HG03378 (cell line): Measurements from ENCODE around the gene ATP9A.
"Not testable (repeated sequence)": the region's sequence is repeated elsewhere in the genome, so short reads cannot be mapped to it uniquely, and the experiment has no call there.

Experiments used
- ATAC-seq: cut with Tn5 transposase; IDR thresholded peaks from one replicate; pipeline ENCODE4 v1.9.1; 2021; ENCODE audit warnings: mild to moderate bottlenecking, moderate library complexity; ENCODE audit not compliant: unreplicated experiment

Gene ATP9A

GRCh38 chr20:51697096-51697826, 70.9 kb downstream of the ATP9A start:
- ATAC-seq = no peak

DNA sequence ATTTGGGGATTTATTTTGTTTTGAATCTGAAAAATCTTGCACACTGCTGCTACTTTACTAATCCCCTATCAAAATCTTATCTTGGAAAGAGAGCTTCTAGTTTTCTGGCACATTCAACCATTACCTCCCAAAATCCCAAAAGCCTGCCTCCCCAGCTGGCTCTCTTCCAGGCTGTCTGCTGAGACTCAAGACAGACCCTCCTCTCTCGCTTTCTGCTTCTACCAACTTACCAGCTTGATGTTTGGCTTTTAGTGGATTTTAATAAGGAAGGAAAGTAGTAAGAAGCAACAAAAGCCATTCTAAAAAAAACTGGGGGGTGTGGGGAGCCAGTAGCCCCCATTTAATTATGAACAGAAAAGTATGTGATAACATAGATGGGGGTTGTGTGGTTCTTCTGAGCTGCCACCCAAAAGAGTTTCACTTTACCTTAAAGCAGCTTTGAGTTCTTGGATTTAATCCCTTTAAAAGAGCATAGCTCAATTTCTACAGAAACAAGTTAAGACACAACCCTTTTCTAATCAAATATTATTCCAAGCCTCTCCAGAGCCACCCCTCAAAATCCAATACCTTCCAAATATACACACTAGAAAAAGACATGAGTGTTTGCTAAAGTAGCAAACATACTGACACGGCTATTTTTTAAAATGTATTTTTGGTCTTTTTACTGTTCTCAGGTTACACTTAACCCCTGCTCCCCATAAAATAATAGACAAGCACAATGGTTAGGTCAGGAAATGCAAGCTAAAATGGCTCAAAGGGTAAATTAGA, 71.7 kb downstream of the ATP9A start:
- ATAC-seq = no peak

GRCh38 chr20:51695574-51696303, 72.5 kb downstream of the ATP9A start:
- ATAC-seq = no peak

DNA sequence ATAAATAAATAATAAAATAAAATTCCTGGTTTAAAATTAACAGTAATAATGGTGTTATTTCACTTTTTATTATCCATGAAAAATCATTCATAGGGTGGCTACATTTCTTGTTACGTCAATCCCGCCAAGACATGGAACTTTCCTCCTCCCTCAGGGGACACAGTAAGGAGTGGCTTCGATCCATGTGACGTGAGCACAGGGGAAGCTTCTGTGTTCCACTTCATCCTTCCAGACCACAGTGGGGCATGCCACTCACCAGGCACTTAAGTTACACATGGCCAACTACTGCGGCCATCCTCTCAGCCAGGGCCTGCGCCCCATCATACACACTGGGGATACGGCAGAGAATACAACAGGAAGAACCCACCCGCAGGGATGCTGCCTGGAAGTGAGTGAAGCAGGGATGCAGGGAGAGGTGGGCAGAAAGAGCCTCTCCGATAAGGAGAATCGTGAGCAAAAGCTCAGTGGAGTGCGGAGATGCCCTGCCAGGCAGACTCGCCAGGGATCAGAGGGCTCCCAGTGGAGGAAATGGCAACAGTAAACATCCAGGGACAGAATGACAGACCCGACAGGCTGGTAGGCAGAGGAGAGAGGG, 75.3 kb downstream of the ATP9A start:
- no peak for ATAC-seq

- ATAC-seq = no peak
Observed at GRCh38 chr20:51691703-51692102, 76.5 kb downstream of the ATP9A start.

GRCh38 chr20:51688600-51689244, 79.5 kb downstream of the ATP9A start:
- no peak for ATAC-seq

- no peak for ATAC-seq
Observed at GRCh38 chr20:51687630-51688029, 80.6 kb downstream of the ATP9A start.

GRCh38 chr20:51687108-51687507, 81.1 kb downstream of the ATP9A start:
- no peak for ATAC-seq

DNA sequence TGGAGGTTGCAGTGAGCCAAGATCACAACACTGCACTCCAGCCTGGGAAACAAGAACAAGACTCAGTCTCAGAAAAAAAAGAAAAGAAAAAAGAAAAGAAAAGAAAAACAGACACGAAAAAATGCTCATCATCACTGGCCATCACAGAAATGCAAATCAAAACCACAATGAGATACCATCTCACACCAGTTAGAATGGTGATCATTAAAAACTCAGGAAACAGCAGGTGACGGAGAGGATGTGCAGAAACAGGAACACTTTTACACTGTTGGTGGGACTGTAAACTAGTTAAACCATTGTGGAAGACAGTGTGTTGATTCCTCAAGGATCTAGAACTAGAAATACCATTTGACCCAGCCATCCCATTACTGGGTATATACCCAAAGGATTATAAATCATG, 82.7 kb downstream of the ATP9A start:
- ATAC-seq = not testable (repeated sequence)

- no peak for ATAC-seq
Observed at GRCh38 chr20:51680067-51680749, 88.0 kb downstream of the ATP9A start.

- no peak for ATAC-seq
Observed at GRCh38 chr20:51679254-51679921, 88.8 kb downstream of the ATP9A start.

- no peak for ATAC-seq
Observed at GRCh38 chr20:51678026-51678697, 90.0 kb downstream of the ATP9A start.

GRCh38 chr20:51668947-51669346, 99.2 kb downstream of the ATP9A start:
- ATAC-seq = no peak

- no peak for ATAC-seq
Observed at GRCh38 chr20:51668515-51668914, 99.7 kb downstream of the ATP9A start.

DNA sequence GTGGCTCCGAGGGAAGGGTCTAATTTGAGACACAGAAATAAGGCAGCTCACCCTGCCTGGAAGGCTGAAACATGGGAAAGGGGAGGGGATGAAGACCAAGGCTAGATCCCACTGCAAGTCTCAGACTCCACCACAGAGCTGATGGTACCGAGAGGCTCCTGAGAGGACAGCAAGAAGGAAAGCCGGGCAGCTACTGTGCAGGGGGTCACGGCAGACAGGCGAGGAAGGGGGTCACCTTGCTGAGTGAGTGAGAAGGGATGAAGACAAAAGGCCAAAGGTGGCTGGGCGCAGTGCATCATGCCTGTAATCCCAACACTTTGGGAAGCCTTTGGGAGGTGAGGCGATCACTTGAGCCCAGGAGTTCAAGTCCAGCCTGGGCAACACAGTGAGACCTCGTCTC, 100.7 kb downstream of the ATP9A start:
- ATAC-seq = no peak

- no peak for ATAC-seq
Observed at GRCh38 chr20:51667002-51667408, 101.2 kb downstream of the ATP9A start.

DNA sequence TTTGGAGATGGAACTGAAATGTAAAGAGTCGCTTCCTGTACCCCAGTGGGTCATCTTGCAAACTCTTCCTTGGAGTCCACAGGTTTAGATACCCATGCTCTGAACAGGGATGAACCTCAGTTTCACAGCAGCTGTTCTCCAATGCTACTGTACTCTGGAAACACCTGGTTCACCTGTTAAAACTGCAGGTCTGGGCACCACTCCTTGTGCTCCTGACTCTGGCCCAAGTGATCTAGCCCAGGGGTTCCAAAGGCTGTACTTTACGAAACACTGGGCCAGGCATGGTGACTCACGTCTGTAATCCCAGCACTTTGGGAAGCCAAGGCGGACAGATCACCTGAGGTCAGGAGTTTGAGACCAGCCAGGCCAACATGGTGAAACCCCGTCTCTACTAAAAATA, 102.1 kb downstream of the ATP9A start:
- no peak for ATAC-seq

GRCh38 chr20:51665543-51666118, 102.6 kb downstream of the ATP9A start:
- ATAC-seq = no peak
